Type B pancreatic cell (in vitro differentiated cells): ENCODE results near the gene PYGB. TPM values are rescaled to one million over a fixed set of nuclear protein-coding genes. Genes with fewer than 3 reads are reported as not detected.
A peak's percentile ranks its signal among the peaks of the same experiment; 100 is the strongest.
"Not testable (repeated sequence)": the region's sequence is repeated elsewhere in the genome, so short reads cannot be mapped to it uniquely, and the experiment has no call there.

Source experiments
- DNase-seq: peaks from one replicate; pipeline ENCODE4 v3.0.0; 2021; ENCODE audit warnings: mixed read lengths; ENCODE audit not compliant: unreplicated experiment; ENCODE audit errors: extremely low spot score
- H3K27ac Mint-ChIP-seq: 2 replicates; pipeline ENCODE4 v1.8.0; 2021; ENCODE audit warnings: mild to moderate bottlenecking, mixed read lengths
- H3K27me3 Mint-ChIP-seq: 2 replicates; pipeline ENCODE4 v1.8.0; 2021; ENCODE audit warnings: mixed read lengths
- H3K36me3 Mint-ChIP-seq: 2 replicates; pipeline ENCODE4 v1.8.0; 2021; ENCODE audit warnings: mixed read lengths
- H3K4me1 Mint-ChIP-seq: one replicate; pipeline ENCODE4 v1.8.0; 2021; ENCODE audit warnings: mixed read lengths; ENCODE audit not compliant: unreplicated experiment
- H3K4me3 Mint-ChIP-seq: 2 replicates; pipeline ENCODE4 v1.8.0; 2021; ENCODE audit warnings: mild to moderate bottlenecking, mixed read lengths
- H3K9me3 Mint-ChIP-seq: 2 replicates; pipeline ENCODE4 v1.8.0; 2021; ENCODE audit warnings: mixed read lengths
- total RNA-seq: library from RNA; stranded (reverse); gene quantifications from 2 replicates; pipeline ENCODE4 v1.2.1, GENCODE V29; 2021; ENCODE audit warnings: low replicate concordance
- TF ChIP-seq, protein P1 (sequence below): fragments of 200-600 bp; sonication (generic); conservative IDR thresholded peaks from 2 replicates; pipeline ENCODE4 v1.5.0; 2021; ENCODE audit warnings: antibody characterized with exemption, mild to moderate bottlenecking

The PYGB gene
- total RNA-seq, 1 donor from 2014 or later, result 52.2 TPM

DNA sequence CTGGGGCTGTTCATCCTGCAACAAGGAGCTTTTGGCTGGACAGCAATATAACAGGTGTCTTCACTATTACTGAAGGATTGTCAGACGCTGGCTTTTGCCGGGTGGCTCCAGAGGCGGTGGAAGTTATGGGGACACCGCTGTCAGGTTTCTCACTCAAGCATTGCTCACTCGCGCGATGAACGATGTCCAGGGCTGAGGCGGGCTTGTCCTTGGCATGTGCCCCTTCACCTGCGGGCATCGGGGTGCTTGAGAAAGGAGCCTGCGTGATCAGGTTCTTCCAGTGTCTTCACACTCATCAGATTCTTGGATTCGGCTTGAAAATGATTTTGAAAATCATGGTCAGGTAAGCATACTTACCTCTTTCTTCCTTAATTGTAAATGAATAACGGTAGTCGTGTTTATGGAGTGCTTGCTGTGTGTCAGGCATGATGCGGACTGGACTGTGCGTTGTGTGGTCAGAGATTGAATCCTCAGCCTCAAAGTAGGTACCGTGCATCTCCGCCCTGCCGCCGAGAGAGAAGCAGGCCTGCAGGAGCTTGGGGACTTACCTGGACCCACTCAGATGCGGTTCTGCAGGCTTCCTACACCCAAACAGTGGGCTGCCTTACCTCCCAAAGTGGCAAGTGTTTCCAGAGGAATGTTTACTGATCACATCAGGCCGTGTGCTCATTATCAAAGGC is 18.3 kb upstream of the PYGB start:
- no peaks in the 10 kb centered on the region for H3K27me3 Mint-ChIP-seq
- peaks cover 26% of the 10 kb centered on the region for H3K4me1 Mint-ChIP-seq
- no peak overlapping the region for H3K4me3 Mint-ChIP-seq
- H3K9me3 Mint-ChIP-seq, result no peaks in the 10 kb centered on the region
- no peak for DNase-seq
- H3K27ac Mint-ChIP-seq, result peak overlapping the region; percentile 24
- TF ChIP-seq, protein P1, sequence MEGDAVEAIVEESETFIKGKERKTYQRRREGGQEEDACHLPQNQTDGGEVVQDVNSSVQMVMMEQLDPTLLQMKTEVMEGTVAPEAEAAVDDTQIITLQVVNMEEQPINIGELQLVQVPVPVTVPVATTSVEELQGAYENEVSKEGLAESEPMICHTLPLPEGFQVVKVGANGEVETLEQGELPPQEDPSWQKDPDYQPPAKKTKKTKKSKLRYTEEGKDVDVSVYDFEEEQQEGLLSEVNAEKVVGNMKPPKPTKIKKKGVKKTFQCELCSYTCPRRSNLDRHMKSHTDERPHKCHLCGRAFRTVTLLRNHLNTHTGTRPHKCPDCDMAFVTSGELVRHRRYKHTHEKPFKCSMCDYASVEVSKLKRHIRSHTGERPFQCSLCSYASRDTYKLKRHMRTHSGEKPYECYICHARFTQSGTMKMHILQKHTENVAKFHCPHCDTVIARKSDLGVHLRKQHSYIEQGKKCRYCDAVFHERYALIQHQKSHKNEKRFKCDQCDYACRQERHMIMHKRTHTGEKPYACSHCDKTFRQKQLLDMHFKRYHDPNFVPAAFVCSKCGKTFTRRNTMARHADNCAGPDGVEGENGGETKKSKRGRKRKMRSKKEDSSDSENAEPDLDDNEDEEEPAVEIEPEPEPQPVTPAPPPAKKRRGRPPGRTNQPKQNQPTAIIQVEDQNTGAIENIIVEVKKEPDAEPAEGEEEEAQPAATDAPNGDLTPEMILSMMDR, result no peak
- no peaks in the 10 kb centered on the region for H3K36me3 Mint-ChIP-seq

DNA sequence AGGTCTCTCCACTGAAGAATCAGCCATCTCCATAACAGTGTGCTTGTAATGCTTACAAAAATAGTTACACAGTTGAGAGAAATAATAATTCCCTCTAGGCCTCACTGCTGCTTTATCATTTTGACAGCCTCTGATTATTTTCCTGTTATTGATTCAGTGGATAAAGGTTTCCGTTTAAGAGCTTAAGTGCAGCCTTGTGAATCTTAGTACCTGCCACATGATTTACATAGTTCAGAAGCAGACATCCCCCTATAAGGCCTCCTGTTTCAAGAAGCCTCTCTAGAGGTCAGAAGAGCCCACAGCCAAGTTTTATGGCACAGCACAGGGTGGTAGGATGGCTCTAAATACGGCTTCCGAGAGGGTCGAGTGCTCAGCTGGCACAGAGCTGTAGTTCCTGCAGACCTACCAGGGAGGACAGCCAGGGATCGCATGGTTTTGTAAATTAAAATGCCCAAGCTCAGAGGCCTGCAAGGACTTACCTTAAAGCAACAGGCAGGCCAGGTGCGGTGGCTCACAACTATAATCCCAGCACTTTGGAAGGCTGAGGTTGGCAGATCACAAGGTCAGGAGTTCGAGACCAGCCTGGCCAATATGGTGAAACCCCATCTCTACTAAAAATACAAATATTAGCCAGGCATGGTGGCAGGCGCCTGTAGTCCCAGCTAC is 17.6 kb upstream of the PYGB start:
- no peaks in the 10 kb centered on the region for H3K9me3 Mint-ChIP-seq
- peak overlapping the region; percentile 24 for H3K27ac Mint-ChIP-seq
- H3K4me1 Mint-ChIP-seq, result peaks cover 29% of the 10 kb centered on the region
- H3K4me3 Mint-ChIP-seq, result no peak overlapping the region
- no peaks in the 10 kb centered on the region for H3K27me3 Mint-ChIP-seq
- TF ChIP-seq, protein P1, result no peak
- no peaks in the 10 kb centered on the region for H3K36me3 Mint-ChIP-seq
- DNase-seq, result no peak

DNA sequence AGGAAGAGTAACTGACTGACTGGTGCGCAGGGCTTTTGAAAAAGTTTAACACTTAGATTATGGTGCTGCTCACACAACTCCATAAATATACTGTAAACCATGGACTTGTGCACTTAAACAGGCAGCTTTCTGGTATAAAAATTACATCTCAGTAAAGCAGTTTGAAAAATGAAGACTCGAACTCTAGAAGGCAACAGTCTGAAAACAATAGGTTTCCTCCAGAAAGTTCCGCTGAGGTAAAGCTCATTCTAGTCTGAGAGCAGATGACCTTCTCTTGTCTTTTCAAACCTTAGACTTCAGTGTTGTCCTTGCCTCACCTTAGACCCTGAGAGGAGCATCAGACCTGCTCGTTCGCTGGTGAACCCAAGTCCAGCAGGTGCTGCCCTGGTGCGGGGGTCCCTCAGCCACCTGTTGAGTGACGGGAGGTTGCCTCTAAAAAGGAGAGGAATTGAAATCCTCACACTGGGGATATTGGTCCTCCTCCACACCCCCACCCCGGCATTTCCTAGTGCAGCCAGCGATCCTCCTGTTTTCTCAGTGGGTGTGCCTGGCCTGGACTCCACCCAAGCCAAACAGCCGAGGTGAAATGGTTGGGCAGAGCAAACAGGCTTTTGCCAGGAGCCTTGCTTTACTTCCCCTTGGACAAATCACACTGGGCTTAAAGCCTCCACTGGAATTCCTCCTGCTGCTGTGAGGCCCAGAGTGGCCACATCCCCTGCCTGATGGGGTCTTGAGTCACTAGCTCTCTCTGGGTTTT is 14.7 kb upstream of the PYGB start:
- Mint-ChIP-seq H3K9me3 (no peaks in the 10 kb centered on the region), H3K27me3 (peaks cover 5% of the 10 kb centered on the region), H3K27ac (peak overlapping the region; percentile 57), H3K4me1 (peaks cover 22% of the 10 kb centered on the region), H3K4me3 (no peak overlapping the region), H3K36me3 (no peaks in the 10 kb centered on the region)
- no peak for DNase-seq
- TF ChIP-seq, protein P1, result no peak

DNA sequence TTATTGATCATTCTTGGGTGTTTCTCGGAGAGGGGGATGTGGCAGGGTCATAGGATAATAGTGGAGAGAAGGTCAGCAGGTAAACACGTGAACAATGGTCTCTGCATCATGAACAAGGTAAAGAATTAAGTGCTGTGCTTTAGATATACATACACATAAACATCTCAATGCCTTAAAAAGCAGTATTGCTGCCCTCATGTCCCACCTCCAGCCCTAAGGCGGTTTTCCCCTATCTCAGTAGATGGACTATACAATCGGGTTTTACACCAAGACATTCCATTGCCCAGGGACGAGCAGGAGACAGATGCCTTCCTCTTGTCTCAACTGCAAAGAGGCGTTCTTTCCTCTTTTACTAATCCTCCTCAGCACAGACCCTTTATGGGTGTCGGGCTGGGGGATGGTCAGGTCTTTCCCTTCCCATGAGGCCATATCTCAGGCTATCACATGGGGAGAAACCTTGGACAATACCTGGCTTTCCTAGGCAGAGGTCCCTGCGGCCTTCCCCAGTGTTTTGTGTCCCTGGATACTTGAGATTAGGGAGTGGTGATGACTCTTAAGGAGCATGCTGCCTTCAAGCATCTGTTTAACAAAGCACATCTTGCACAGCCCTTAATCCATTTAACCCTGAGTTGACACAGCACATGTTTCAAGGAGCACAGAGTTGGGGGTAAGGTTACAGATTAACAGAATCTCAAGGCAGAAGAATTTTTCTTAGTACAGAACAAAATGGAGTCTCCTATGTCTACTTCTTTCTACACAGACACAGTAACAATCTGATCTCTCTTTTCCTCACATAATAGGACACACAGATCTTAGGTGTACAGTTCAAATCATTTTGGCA is 13.7 kb upstream of the PYGB start:
- H3K36me3 Mint-ChIP-seq, DNase-seq, H3K4me3 Mint-ChIP-seq, H3K9me3 Mint-ChIP-seq, H3K27me3 Mint-ChIP-seq: not testable (repeated sequence)
- peak overlapping the region; percentile 57 for H3K27ac Mint-ChIP-seq
- H3K4me1 Mint-ChIP-seq, result peaks cover 22% of the 10 kb centered on the region

DNA sequence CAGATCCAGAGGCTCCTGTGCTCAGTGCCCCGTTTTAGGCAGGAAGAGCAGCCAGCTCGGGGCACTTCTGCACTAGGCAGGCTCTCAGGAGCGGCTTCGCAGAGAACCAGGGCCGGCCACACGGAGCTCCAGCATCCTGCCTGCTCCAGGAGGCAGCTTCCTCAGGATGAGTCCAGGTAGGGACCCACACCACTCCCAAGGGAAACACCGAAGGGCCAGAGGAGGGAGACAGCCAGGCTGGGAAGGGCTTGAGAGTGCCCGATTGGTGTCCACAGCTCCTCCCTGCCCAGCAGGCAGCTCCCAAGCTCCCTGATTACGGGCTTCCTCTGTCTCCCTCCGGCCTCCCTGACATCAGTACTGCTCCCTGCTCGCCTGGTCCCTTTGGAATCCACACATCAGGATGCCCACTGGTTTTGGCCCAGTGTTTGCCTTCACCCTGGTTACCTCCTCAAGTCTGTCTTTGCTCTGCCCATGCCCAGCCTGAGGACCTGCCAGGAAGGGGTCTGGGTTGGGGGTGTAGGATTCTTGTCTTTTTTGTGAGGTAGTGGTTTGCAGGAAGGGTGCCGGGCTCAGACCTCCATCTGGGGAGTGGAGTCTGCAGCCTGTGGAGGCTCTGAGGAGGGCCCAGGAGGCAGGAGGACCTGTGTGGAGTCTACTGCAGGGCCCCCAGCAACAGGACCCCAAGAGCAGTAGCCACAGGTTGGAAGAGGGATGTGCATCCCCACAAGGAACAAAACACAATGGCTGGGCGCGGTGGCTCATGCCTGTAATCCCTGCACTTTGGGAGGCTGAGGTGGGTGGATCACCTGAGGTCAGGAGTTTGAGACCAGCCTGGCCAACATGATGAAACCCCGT is 11.2 kb upstream of the PYGB start:
- no peaks in the 10 kb centered on the region for H3K36me3 Mint-ChIP-seq
- DNase-seq, result no peak
- peaks cover 24% of the 10 kb centered on the region for H3K4me1 Mint-ChIP-seq
- TF ChIP-seq, protein P1, result no peak
- H3K4me3 Mint-ChIP-seq, result no peak overlapping the region
- H3K27ac Mint-ChIP-seq, result no peak overlapping the region
- H3K9me3 Mint-ChIP-seq, result no peaks in the 10 kb centered on the region
- H3K27me3 Mint-ChIP-seq, result peaks cover 14% of the 10 kb centered on the region
